Hepatocyte (in vitro differentiated cells): ENCODE measurements around the gene TP73. TPM values are rescaled to one million over a fixed set of nuclear protein-coding genes. Genes with fewer than 3 reads are reported as not detected.

ENCODE experiments used
- DNase-seq: peaks from one replicate; pipeline ENCODE4 v3.0.0-alpha.2; 2016; ENCODE audit warnings: low spot score
- H2AFZ ChIP-seq: fragments of 200-600 bp; sonication (generic); 2 replicates; pipeline ENCODE4 v1.6.0; 2016; ENCODE audit warnings: antibody characterized with exemption, mild to moderate bottlenecking
- H3K27ac ChIP-seq: fragments of 200-600 bp; sonication (generic); 2 replicates; pipeline ENCODE4 v1.5.1; 2016; ENCODE audit warnings: mild to moderate bottlenecking
- H3K27me3 ChIP-seq: fragments of 200-600 bp; sonication (generic); 2 replicates; pipeline ENCODE4 v1.6.1; 2016
- H3K36me3 ChIP-seq: fragments of 200-600 bp; sonication (generic); replicated peaks from 2 replicates; pipeline ENCODE4 v1.5.1; 2016; ENCODE audit warnings: low read depth; ENCODE audit not compliant: insufficient read depth
- H3K4me1 ChIP-seq: fragments of 200-600 bp; sonication (generic); 2 replicates; pipeline ENCODE4 v1.5.1; 2016; ENCODE audit warnings: mild to moderate bottlenecking, moderate library complexity; ENCODE audit not compliant: insufficient read depth
- H3K4me2 ChIP-seq: fragments of 200-600 bp; sonication (generic); 2 replicates; pipeline ENCODE4 v1.6.0; 2016
- H3K4me3 ChIP-seq: fragments of 200-600 bp; sonication (generic); 2 replicates; pipeline ENCODE4 v1.5.1; 2016; ENCODE audit warnings: mild to moderate bottlenecking
- H3K79me2 ChIP-seq: fragments of 200-600 bp; sonication (generic); 2 replicates; pipeline ENCODE4 v1.6.0; 2017; ENCODE audit warnings: mild to moderate bottlenecking
- H3K9me2 ChIP-seq: fragments of 200-600 bp; sonication (generic); replicated peaks from 2 replicates; pipeline ENCODE4 v1.6.0; 2017; ENCODE audit warnings: mild to moderate bottlenecking; ENCODE audit not compliant: insufficient read depth
- H3K9me3 ChIP-seq: fragments of 200-600 bp; sonication (generic); 2 replicates; pipeline ENCODE4 v1.5.1; 2016; ENCODE audit warnings: low read depth, mild to moderate bottlenecking
- H4K20me1 ChIP-seq: fragments of 200-600 bp; sonication (generic); 2 replicates; pipeline ENCODE4 v1.6.0; 2016; ENCODE audit warnings: mild to moderate bottlenecking; ENCODE audit not compliant: insufficient read depth, poor library complexity, severe bottlenecking
- CTCF ChIP-seq: fragments of 200-600 bp; sonication (generic); IDR thresholded peaks from 2 replicates; pipeline ENCODE4 v1.5.1; 2016; ENCODE audit warnings: antibody characterized with exemption, mild to moderate bottlenecking; ENCODE audit not compliant: poor library complexity
- EZH2 ChIP-seq: fragments of 200-600 bp; sonication (generic); IDR thresholded peaks from 2 replicates; pipeline ENCODE4 v1.6.1; 2016; ENCODE audit warnings: antibody characterized with exemption, mild to moderate bottlenecking, borderline replicate concordance
- EZH2phosphoT487 ChIP-seq: fragments of 200-600 bp; sonication (generic); IDR thresholded peaks from one replicate; pipeline ENCODE4 v1.6.1; 2018; ENCODE audit warnings: antibody characterized with exemption, mild to moderate bottlenecking, low read depth, moderate library complexity; ENCODE audit not compliant: unreplicated experiment, severe bottlenecking
- WGBS: methylation state at CpG from one replicate; pipeline ENCODE4 v1.1.6; 2016; ENCODE audit warnings: low lambda C conversion rate; ENCODE audit errors: missing lambda C conversion rate; 5-methylcytosine and 5-hydroxymethylcytosine counted together
- polyA plus RNA-seq: library from polyadenylated mRNA; unstranded; fragments of >200 nt; fragmentation: Nextera tagmentation; extraction: Ambion mirVana; gene quantifications from 2 replicates; pipeline ENCODE4 v1.2.1, GENCODE V29; 2016
- total RNA-seq: library from RNA; depleted of rRNA; stranded (reverse); fragments of >200 nt; gene quantifications from 2 replicates; pipeline ENCODE4 v1.2.3, GENCODE V29; 2014

TP73 gene
- total and polyA plus RNA-seq, 2 experiments from 2014 or later = 0.27 to 0.47 TPM

- Histone ChIP-seq H3K9me3 (no peaks in the 10 kb centered on the region), H3K79me2 (no peaks in the 10 kb centered on the region), H3K9me2 (no peaks in the 10 kb centered on the region), H3K4me3 (no peak overlapping the region), H4K20me1 (no peaks in the 10 kb centered on the region), H3K36me3 (no peaks in the 10 kb centered on the region), H2AFZ (no peak overlapping the region), H3K4me2 (no peak overlapping the region), H3K27ac (no peak overlapping the region), H3K4me1 (peaks cover 33% of the 10 kb centered on the region), H3K27me3 (no peaks in the 10 kb centered on the region)
- no peak for TF ChIP-seq EZH2phosphoT487
- no peak for TF ChIP-seq EZH2
- no peak for TF ChIP-seq CTCF
- WGBS = 86% methylated on average over 20 of the region's 20 CpGs
- DNase-seq = peak; percentile 2
These were observed 125.6 kb downstream of the TP73 start for GRCh38 chr1:3777647-3778589.

DNA sequence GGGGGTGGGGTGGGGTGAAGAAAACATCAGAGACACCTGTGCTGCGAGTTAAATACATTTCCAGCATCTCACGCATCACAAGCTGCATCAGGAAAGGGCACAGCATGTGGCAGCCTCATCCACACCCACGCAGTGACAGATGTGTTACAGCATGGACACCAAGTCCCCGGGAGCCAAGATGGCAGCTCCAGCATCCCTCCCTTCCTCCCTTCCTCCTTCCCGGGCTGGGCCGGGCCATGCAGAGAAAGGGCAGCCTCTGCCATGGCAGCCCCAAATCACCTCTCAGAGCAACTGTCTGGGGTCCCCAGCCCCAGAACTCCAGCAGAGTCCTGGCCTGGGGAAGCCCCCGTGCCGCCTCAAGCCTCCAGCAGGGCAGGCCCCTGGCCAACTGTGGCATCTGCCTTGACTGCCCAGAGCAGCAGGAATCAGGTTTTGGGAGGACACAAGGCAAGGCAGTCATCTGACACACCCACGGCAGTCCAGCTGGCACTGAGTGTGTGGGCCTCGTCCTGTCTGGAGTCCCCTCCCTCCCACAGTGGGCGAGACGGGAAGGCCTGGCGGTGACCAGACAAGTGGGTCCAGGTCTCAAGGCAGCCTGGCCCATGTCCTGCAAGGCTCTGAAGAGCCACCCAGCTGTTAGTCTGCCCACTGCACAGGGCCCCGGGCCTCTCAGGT lies 126.4 kb downstream of the TP73 start:
- Histone ChIP-seq H3K79me2 (no peaks in the 10 kb centered on the region), H4K20me1 (no peaks in the 10 kb centered on the region), H3K9me2 (no peaks in the 10 kb centered on the region), H2AFZ (no peak overlapping the region), H3K4me3 (no peak overlapping the region), H3K4me1 (peaks cover 29% of the 10 kb centered on the region), H3K4me2 (no peak overlapping the region), H3K27me3 (no peaks in the 10 kb centered on the region), H3K36me3 (no peaks in the 10 kb centered on the region), H3K27ac (no peak overlapping the region), H3K9me3 (no peaks in the 10 kb centered on the region)
- 90% methylated on average over 14 of the region's 14 CpGs for WGBS
- DNase-seq = no peak
- no peak for TF ChIP-seq EZH2
- TF ChIP-seq EZH2phosphoT487 = no peak
- no peak for TF ChIP-seq CTCF

DNA sequence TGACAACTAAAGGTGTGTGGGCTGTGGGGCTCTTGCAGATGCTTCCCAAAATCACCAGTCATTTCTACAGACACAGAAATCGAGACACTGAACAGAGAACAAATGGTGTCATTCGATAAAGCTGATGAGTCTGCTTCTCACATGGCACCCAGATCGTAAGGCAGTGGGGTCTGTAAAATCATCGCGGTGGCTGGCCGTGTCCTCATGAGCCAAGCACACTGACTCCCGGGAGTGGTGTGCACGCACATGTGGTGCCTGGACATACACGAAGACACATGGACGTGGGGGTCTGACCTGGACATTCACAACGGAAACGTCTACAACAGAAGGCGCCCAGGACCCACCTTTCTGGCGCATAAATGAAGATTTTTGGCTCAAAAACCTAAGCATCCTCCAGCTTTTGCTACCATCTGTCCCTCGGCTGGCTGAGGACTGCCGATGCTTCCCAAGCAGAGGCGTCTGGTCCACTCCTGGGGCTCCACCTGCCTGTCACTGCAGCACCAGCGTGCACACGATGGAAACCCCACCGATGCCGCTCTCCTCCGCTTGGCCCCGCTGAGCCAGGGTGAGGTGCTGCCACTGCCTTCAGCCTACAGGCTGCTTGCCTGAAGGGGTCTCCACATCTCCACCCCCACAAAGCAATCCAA lies 127.1 kb downstream of the TP73 start:
- TF ChIP-seq EZH2phosphoT487 = no peak
- no peak for TF ChIP-seq EZH2
- no peak for TF ChIP-seq CTCF
- Histone ChIP-seq H3K27me3 (no peaks in the 10 kb centered on the region), H3K4me3 (no peak overlapping the region), H3K4me1 (peaks cover 22% of the 10 kb centered on the region), H3K36me3 (no peaks in the 10 kb centered on the region), H3K27ac (no peak overlapping the region), H2AFZ (no peak overlapping the region), H3K9me2 (no peaks in the 10 kb centered on the region), H3K9me3 (no peaks in the 10 kb centered on the region), H4K20me1 (no peaks in the 10 kb centered on the region), H3K79me2 (no peaks in the 10 kb centered on the region), H3K4me2 (no peak overlapping the region)
- WGBS = 95% methylated on average over 23 of the region's 23 CpGs
- no peak for DNase-seq
